HuH-7 (cell line): ENCODE measurements around the gene NOCT.
"Not testable (repeated sequence)": the region's sequence is repeated elsewhere in the genome, so short reads cannot be mapped to it uniquely, and the experiment has no call there.

Experiments
- DNase-seq: peaks from one replicate; pipeline ENCODE4 v3.0.0; 2011; ENCODE audit warnings: low spot score

Gene NOCT

DNA sequence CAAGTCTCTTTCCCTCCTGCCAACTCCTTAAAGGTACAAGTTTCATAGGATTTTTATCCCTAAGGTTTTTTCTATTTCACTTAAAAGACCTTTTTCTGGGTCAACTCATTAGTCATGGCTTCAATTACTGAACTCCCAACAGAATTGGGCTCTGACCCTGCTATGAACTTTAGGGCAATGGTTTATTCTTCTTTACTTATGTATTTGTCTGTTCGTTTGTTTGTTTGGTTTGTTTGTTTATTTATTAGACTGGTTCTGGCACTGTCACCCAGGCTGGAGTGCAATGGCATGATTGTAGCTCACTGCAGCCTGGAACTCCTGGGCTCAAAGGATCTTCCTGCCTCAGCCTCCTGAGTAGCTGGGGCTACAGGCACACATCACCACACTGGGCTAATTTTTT lies 5.9 kb upstream of the NOCT start:
- DNase-seq = no peak

GRCh38 chr4:139011225-139011950 lies 4.2 kb upstream of the NOCT start:
- no peak for DNase-seq

DNA sequence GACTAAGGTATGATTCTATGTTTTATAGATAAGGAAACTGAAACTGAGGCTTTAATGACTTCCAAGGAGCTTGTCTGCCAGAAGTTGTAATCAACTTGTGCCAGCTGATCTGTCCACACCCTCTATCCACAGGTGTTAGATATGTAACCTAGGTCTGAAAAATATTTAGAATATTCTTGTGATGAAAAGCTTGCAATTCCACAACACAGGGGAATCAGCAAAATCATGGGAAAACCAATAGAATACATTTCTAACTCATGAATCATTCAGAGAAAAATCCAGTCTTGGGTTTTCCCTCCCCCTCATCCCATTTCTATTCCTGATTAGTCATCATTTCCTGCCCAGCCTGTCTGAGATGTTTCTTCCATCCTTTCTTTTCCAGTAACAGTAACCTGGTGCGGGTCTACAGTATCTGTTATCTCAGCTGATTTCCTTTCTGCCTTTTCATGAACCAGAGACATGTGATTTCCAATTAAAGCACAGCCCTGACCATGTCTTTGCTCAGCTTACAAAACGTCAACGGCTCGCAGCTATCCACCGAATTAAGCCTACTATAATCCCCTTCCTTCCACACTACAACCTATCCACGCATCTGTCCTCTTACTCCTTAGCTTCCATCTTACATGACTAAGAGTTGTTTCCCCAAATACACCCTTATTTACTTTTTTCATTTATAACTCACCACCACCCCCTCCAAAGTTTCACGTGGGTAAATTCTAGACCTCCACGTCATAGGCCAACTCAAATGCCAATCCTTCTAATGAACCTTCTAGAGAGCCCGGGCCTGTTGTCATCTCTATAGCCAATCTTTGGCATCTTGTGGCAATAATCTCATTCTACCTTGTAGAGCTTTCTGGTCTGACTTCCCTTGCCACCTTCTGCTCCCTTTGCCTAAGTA lies 961 bp upstream of the NOCT start:
- no peak for DNase-seq

- no peak for DNase-seq
Measured at GRCh38 chr4:139015948-139016471, 429 bp downstream of the NOCT start.

DNA sequence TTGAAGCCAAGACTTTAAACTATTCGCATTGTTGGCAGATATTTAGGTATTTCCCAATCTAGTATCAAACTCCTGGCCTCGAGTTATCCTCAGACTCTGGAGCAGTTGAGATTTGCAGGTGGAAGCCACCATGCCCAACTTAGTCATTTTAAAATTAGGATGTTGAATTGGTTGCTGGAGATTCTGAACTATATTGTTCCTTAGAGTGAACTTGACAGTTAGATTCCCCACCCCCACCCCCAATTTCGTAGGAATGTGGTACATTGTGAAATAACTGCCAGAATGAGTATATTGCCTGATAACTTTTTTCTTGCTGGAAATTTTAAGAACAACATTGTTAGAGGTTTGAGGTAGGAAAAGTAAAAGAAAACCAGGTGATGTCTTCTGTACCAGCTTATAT lies 2.3 kb downstream of the NOCT start:
- DNase-seq = no peak

- no peak for DNase-seq
Measured at GRCh38 chr4:139018501-139018900, 2.9 kb downstream of the NOCT start.

- DNase-seq = no peak
Measured at GRCh38 chr4:139018971-139019758, 3.6 kb downstream of the NOCT start.

- DNase-seq = no peak
Measured at GRCh38 chr4:139020384-139020783, 4.8 kb downstream of the NOCT start.

- not testable (repeated sequence) for DNase-seq
Measured at GRCh38 chr4:139021071-139021470, 5.5 kb downstream of the NOCT start.

DNA sequence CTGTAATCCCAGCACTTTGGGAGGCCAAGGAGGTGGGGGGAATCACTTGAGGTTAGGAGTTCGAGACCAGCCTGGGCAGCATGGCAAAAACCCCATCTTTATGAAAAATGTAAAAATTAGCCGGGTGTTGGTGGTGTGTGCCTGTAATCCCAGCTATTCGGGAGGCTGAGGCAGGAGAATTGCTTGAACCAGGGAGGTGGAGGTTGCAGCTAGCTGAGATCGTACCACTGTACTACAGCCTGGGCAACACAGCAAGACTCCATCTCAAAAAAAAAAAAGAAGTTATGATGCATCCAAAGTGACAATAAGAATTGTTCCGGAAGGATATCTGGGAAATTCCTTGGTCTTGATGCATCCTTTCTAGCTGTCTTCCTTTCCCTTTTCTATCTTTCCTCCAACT lies 7.3 kb downstream of the NOCT start:
- DNase-seq = no peak

- DNase-seq = no peak
Measured at GRCh38 chr4:139024686-139025085, 9.1 kb downstream of the NOCT start.

DNA sequence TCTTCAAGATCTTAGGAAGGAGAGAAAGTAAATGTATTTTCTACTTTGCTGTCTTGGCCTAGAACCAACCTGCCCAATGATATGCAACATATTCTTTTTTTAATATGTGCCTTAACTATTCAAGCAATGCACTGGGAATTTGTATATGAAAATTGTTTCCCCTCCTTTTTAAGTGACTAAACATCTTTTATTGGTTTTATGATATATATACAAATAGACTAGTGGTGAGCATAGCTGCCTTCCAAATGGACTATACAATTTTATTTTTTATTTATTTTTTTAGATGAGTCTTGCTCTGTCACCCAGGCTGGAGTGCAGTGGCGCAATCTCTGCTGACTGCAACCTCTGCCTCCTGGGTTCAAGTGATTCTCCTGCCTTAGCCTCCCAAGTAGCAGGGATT lies 10.3 kb downstream of the NOCT start:
- no peak for DNase-seq

- no peak for DNase-seq
Measured at GRCh38 chr4:139027776-139028175, 12.2 kb downstream of the NOCT start.

GRCh38 chr4:139028191-139028661 lies 12.6 kb downstream of the NOCT start:
- DNase-seq = no peak

GRCh38 chr4:139029866-139030363 lies 14.3 kb downstream of the NOCT start:
- DNase-seq = not testable (repeated sequence)

GRCh38 chr4:139030614-139031235 lies 15.1 kb downstream of the NOCT start:
- DNase-seq = peak; percentile 52

DNA sequence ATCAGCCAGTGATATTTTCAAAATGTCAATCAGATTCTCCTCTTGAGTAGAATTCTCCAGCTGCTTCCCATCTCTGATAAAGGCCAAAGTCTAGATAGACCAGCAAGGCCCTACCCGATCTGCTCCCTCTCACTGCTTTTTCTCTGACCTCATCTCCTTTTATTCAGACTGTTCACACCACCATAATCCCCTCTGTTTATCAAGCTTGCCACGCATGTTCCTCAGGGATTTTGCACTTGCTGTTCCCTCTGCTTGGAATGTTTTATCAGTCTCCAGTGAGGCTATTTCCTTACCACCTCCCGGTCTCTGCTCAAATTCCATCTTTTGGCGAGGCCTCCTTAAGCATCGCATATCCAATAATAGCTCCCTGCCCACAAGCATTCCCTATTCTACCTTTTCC lies 20.1 kb downstream of the NOCT start:
- DNase-seq = no peak

DNA sequence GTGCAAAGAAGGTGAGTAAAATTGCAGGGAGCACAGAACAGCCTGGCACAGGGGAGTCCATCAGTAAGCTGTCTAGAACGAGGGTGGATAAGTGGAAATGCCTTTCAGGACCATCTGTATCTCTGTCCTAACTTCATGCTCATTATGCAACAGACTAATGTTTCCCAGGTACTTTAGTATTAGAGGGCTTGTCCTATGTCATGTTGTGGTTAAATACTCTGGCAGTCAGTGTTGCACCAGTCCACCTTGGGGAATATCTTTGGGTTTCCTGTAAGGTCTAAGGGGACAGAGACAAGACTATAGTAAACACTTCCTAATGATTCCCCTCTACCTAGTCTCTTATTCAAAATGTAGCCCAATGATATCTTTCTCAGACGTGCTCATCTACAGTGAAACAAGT lies 21.3 kb downstream of the NOCT start:
- no peak for DNase-seq

- no peak for DNase-seq
Measured at GRCh38 chr4:139038874-139039443, 23.4 kb downstream of the NOCT start.

DNA sequence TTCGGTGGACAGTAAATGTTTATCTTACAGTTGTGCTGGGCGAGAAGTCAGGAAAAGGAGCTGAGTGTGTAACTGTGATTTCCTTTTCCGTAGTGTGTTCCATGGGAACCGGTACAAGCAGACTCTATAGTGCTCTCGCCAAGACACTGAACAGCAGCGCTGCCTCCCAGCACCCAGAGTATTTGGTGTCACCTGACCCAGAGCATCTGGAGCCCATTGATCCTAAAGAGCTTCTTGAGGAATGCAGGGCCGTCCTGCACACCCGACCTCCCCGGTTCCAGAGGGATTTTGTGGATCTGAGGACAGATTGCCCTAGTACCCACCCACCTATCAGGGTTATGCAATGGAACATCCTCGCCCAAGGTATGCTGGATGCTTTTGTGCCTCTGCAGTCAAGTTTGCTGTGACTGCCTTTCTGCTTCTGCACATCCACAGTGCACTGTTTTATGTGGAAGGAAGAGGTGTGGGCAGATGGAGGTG lies 27.4 kb downstream of the NOCT start:
- no peak for DNase-seq

- no peak for DNase-seq
Measured at GRCh38 chr4:139044291-139044690, 28.7 kb downstream of the NOCT start.
